Measurements from ENCODE around the gene RBCK1.

GRCh38 chr20:437787-438486 lies 29.8 kb downstream of the RBCK1 start:
- TF ChIP-seq POLR2AphosphoS5 (IDR thresholded peaks at IDR 0.05; ENCODE audit: borderline replicate concordance, low read depth, low read length) (no peak), EZH2 (IDR thresholded peaks at IDR 0.05) (no peak), FOXP2 (optimal IDR thresholded peaks at IDR 0.05; ENCODE audit: control extremely low read depth, extremely low read length, insufficient read depth) (no peak)

Data from SK-N-MC (cell line).